Germinal center (tissue), 1 donor: ENCODE data around the gene PTPN23.
"Not testable (repeated sequence)": the region's sequence is repeated elsewhere in the genome, so short reads cannot be mapped to it uniquely, and the experiment has no call there.

Experiments used
- DNase-seq: peaks from one replicate; pipeline ENCODE4 v3.0.0; 2012; ENCODE audit warnings: mixed read lengths, low spot score

The PTPN23 gene, protein sequence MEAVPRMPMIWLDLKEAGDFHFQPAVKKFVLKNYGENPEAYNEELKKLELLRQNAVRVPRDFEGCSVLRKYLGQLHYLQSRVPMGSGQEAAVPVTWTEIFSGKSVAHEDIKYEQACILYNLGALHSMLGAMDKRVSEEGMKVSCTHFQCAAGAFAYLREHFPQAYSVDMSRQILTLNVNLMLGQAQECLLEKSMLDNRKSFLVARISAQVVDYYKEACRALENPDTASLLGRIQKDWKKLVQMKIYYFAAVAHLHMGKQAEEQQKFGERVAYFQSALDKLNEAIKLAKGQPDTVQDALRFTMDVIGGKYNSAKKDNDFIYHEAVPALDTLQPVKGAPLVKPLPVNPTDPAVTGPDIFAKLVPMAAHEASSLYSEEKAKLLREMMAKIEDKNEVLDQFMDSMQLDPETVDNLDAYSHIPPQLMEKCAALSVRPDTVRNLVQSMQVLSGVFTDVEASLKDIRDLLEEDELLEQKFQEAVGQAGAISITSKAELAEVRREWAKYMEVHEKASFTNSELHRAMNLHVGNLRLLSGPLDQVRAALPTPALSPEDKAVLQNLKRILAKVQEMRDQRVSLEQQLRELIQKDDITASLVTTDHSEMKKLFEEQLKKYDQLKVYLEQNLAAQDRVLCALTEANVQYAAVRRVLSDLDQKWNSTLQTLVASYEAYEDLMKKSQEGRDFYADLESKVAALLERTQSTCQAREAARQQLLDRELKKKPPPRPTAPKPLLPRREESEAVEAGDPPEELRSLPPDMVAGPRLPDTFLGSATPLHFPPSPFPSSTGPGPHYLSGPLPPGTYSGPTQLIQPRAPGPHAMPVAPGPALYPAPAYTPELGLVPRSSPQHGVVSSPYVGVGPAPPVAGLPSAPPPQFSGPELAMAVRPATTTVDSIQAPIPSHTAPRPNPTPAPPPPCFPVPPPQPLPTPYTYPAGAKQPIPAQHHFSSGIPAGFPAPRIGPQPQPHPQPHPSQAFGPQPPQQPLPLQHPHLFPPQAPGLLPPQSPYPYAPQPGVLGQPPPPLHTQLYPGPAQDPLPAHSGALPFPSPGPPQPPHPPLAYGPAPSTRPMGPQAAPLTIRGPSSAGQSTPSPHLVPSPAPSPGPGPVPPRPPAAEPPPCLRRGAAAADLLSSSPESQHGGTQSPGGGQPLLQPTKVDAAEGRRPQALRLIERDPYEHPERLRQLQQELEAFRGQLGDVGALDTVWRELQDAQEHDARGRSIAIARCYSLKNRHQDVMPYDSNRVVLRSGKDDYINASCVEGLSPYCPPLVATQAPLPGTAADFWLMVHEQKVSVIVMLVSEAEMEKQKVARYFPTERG (N-terminal part only)

DNA sequence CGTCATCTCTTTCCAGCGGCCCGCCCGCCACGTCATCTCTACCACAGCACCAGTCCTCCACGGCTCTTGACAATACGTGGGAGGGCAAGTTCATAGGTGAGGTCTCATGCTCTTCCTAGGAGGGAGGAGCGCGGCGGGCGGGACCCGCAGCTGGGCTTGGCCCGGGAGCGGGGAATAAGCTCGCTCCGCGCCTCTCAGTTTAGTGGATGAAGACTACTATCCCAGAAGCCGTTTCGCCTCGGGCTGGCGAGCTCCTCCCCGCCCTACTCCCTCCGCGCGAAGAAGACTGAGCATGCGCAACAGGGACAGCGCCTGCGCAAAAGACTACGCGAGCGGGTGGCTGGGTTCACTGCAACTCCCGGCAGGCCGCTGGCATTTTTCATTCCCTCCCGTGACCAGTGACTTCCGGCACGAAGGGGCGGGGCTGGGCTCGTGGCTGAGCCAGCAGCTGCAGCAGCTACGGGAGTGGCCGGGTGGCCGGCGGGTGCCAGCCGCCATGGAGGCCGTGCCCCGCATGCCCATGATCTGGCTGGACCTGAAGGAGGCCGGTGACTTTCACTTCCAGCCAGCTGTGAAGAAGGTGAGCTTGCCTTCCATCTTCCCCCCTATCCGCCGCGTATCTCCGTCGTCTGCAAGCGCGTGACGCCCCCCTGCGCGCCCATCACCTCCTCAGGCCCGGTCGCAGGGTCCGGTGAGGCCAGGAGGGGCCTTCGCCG is at the start of gene PTPN23:
Gene PTPN23 (plus strand): TSS at position 421 of the 716 bp plus-strand sequence. CDS start 76 bp downstream, at position 497.
- DNase-seq, result peak; percentile 98

GRCh38 chr3:47333907-47334306 is 46.9 kb upstream of the PTPN23 start:
- DNase-seq, result no peak

- DNase-seq, result no peak
These were observed 43.2 kb upstream of the PTPN23 start for GRCh38 chr3:47337656-47338055.

DNA sequence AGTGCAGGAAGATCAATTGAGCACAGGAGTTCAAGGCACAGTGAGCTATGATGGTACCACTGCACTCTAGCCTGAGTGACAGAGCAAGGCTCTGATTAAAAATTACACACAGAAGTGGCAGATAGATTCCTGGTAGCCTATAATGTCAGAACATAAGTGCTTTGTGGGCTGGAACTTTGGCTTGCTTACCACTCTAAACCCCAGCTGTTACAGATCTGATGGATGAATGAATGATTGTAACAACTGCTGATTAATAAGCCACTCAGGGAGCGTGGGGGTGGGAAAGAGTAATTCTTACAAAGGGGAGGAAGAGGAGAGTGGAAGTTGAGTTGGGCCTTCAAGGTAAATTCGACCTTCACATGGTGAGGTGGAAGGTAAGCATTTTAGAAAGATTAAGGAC is 40.9 kb upstream of the PTPN23 start:
- no peak for DNase-seq

- DNase-seq, result no peak
These were observed 40.0 kb upstream of the PTPN23 start for GRCh38 chr3:47340866-47341265.

- DNase-seq, result no peak
These were observed 38.7 kb upstream of the PTPN23 start for GRCh38 chr3:47342151-47342550.

DNA sequence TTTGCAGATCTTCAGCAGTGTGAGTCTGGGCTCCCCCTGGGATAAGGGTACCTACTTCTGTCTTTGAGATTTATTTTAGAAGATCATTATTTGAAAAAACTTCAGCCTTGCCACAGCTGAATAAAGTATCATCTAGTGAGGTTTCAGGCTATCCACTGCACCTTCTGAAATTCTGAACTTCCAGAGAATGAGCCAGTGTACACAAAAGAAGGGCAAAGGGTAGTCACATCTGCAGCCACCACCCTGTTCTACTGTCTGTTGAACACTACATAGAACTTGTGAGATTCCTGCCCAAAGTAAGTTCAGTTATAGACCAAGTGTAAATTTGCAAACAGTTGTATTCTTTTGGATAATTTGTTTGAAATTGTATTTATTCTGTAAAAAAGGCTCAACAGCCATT is 38.0 kb upstream of the PTPN23 start:
- no peak for DNase-seq

GRCh38 chr3:47343471-47343971 is 37.3 kb upstream of the PTPN23 start:
- DNase-seq, result no peak

DNA sequence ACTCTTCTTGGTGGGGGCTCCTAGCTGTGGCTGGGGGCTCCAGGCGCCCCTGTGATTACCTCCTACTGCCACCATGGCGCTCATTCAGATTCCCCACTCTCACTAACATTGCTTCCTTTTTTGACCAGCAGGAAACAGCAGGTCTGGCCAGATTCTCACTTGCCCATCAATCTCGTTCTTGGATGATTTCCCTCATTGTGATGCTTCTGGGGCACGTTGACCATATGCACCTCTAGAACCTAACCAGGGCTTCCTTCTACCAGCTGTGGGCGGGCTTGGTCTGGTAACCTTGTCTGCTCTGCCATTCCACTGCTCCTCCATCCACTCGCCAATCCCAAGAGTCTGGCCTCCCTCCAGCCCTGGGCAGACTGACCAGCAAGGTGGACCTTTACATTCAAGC is 35.9 kb upstream of the PTPN23 start:
- no peak for DNase-seq

GRCh38 chr3:47347217-47347801 is 33.5 kb upstream of the PTPN23 start:
- peak; percentile 75 for DNase-seq

GRCh38 chr3:47348411-47349154 is 32.2 kb upstream of the PTPN23 start:
- no peak for DNase-seq

DNA sequence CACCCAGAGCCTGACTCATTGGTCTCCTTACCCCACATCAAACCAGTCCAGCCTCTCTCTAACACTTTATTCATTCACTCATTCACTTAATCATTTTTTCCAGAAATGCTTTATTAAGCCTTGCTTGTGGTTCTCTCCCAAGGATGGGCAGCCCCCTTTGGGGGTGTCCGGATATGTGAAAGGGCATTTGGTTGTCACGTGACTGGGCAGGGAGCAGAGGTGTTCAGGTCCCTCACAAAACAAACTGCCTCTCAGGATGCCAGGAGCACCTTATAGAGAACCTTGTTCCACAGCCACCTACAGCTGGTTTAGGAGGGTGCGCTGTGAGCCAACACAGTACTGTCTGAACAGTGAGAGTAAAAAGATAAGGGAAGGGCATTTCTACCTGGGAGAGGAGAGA is 25.8 kb upstream of the PTPN23 start:
- DNase-seq, result no peak

DNA sequence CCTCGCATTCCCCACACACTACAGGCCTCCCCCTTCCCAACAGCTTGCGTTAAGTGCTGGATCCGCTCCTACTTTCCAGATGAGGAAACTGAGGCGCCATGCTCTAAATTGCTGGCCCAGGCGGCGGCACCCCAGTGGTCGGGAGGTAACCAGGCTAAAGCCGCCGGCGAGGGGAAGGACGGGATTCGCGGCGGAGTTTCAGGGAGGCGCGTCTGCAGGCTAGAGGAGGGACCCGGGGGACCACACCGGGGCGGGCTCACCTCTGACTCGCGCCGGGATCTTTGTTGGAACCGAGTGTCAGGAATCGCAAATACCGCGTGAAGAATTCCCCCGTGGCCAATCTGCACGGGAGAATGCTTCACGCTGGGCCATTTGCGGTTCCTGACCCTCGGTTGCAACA is 24.6 kb upstream of the PTPN23 start:
- no peak for DNase-seq

GRCh38 chr3:47359323-47359722 is 21.5 kb upstream of the PTPN23 start:
- DNase-seq, result no peak

- not testable (repeated sequence) for DNase-seq
These were observed 20.7 kb upstream of the PTPN23 start for GRCh38 chr3:47360110-47360517.

DNA sequence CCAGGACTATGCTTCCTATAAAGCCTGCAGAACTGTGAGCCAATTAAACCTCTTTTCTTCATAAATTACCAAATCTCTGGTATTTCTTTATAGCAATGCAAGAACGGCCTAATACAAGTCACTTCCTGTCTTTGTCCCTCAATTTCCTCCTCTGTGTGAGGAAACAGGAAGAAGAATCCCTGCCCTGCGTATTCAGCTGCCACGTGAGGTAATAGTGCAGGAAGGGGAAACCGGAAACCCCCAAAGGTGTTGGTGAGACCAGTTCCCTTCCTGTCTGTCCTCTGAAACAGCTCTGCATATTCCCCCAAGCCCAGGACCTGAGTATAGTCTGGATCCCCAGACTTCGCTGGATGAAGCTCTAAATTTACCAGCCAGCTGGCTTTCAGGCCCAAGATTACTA is 18.1 kb upstream of the PTPN23 start:
- DNase-seq, result no peak

GRCh38 chr3:47365213-47366153 is 15.3 kb upstream of the PTPN23 start:
- DNase-seq, result no peak

DNA sequence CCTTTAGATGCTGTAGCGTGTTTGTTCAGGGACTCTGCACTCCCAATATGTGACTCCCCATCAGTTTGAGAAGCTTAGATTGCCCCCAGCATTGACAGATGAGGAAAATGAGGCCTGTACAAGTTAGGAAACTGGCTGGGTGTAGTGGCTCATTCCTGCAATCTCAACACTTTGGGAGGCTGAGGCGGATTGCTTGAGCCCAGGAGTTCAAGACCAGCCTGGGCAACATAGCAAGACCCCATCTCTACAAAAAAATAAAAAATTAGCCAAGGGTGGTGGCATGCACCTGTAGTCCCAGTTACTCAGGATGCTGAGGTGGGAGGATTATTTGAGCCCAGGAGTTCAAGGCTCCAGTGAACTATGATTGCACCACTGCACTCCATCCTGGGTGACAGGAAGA is 14.0 kb upstream of the PTPN23 start:
- DNase-seq, result no peak

DNA sequence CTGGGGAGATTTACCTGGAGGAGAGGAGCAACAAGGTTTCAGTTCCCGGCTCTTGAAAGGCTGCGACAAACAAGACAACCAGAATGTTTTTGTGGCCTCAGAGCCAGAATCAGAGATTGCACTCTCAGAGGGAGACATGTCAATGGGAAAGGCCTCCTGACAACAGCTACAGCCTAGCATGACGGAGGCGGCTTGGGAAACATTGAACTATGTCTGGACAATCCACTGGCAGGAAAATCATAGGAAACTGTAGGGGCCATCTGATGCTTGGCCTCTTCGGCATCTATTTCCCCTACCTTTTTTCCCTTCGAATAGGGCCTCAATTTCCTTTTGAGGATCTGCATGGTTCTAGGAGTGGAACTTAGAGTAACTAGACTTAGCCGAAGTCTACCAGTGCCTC is 13.2 kb upstream of the PTPN23 start:
- no peak for DNase-seq
